H1 (cell line): Measurements from ENCODE around the gene PBX1. TPM values are rescaled to one million over a fixed set of nuclear protein-coding genes. Genes with fewer than 3 reads are reported as not detected.
"Not testable (repeated sequence)": the region's sequence is repeated elsewhere in the genome, so short reads cannot be mapped to it uniquely, and the experiment has no call there.

Experiments used
- CTCF ChIA-PET: fragments of 300-600 bp; sonication (Branson Sonifier 250); formaldehyde crosslinking; loops from one replicate; lab custom pipeline; 2021; ENCODE audit not compliant: partially characterized antibody; lab: Charles Lee
- POLR2A ChIA-PET: fragments of 300-600 bp; sonication (Branson Sonifier 250); formaldehyde crosslinking; loops from one replicate; lab custom pipeline; 2021; ENCODE audit warnings: inconsistent platforms; ENCODE audit not compliant: partially characterized antibody; lab: Charles Lee
- DNase-seq, 2 experiments: peaks; one replicate each; pipeline versions ENCODE4 v3.0.0 to v3.0.0-alpha.2; 2010 to 2022; ENCODE audit warnings: low spot score in 2 of 2, low read depth in 1 of 2, mixed read lengths in 1 of 2
- FAIRE-seq: peaks from 2 replicates; lab custom pipeline; 2011; peaks lifted over from hg19 to GRCh38; lab: Jason Lieb, UNC
- H2AFZ ChIP-seq: 2 replicates; pipeline ENCODE4 v1.8.1; 2012; ENCODE audit warnings: low read length, inconsistent platforms
- H2AK5ac ChIP-seq: 2 replicates; pipeline ENCODE4 v1.6.1; 2013; ENCODE audit warnings: low read depth, low read length
- H2BK120ac ChIP-seq: replicated peaks from 2 replicates; pipeline ENCODE3; 2013; ENCODE audit warnings: low read depth, low read length, inconsistent platforms
- H2BK12ac ChIP-seq: 2 replicates; pipeline ENCODE4 v1.6.1; 2013; ENCODE audit warnings: low read depth, low read length
- H2BK15ac ChIP-seq: 2 replicates; pipeline ENCODE4 v1.6.1; 2013; ENCODE audit warnings: low read length
- H2BK20ac ChIP-seq: 2 replicates; pipeline ENCODE4 v1.6.1; 2013; ENCODE audit warnings: low read length
- H2BK5ac ChIP-seq: 2 replicates; pipeline ENCODE4 v1.6.1; 2013; ENCODE audit warnings: low read depth, low read length
- H3K14ac ChIP-seq: 2 replicates; pipeline ENCODE4 v1.6.1; 2013; ENCODE audit warnings: inconsistent platforms; ENCODE audit not compliant: insufficient read length
- H3K18ac ChIP-seq: 2 replicates; pipeline ENCODE4 v1.6.1; 2013; ENCODE audit warnings: low read length; ENCODE audit errors: extremely low read depth
- H3K23ac ChIP-seq: 2 replicates; pipeline ENCODE4 v1.6.1; 2013; ENCODE audit warnings: inconsistent platforms; ENCODE audit not compliant: insufficient read length
- H3K23me2 ChIP-seq: 2 replicates; pipeline ENCODE4 v1.6.1; 2013; ENCODE audit warnings: low read depth, low read length
- H3K27ac ChIP-seq: 2 replicates; pipeline ENCODE4 v1.6.1; 2011; ENCODE audit warnings: low read depth, low read length, inconsistent platforms
- H3K27me3 ChIP-seq, 4 experiments: replicated peaks in 1 of 4; 1 replicate in 1 of 4; 2 replicates in 3 of 4; pipeline versions ENCODE4 v1.6.1 to v1.8.1; 2011 to 2013; ENCODE audit warnings: low read length in 3 of 4, mild to moderate bottlenecking in 3 of 4, inconsistent platforms in 2 of 4, mixed read lengths in 2 of 4, moderate library complexity in 1 of 4; ENCODE audit not compliant: control insufficient read depth in 3 of 4, insufficient read depth in 3 of 4; ENCODE audit errors: extremely low read depth in 1 of 4
- H3K36me3 ChIP-seq, 4 experiments: 2 replicates each; pipeline versions ENCODE4 v1.6.1 to v1.8.1; 2011 to 2013; ENCODE audit warnings: mild to moderate bottlenecking in 4 of 4, low read length in 3 of 4, moderate library complexity in 2 of 4, control low read depth in 1 of 4, inconsistent platforms in 1 of 4; ENCODE audit not compliant: insufficient read depth in 4 of 4, control insufficient read depth in 2 of 4
- H3K4ac ChIP-seq: replicated peaks from 2 replicates; pipeline ENCODE3; 2013; ENCODE audit warnings: low read length, low read depth, mixed read lengths, inconsistent platforms; ENCODE audit not compliant: insufficient read length
- H3K4me1 ChIP-seq, 4 experiments: replicated peaks in 1 of 4; 1 replicate in 1 of 4; 2 replicates in 3 of 4; pipeline versions ENCODE4 v1.6.1 to v1.8.1; 2011 to 2013; ENCODE audit warnings: low read length in 3 of 4, inconsistent platforms in 2 of 4, mixed read lengths in 1 of 4; ENCODE audit not compliant: insufficient read depth in 4 of 4, control insufficient read depth in 3 of 4
- H3K4me2 ChIP-seq, 2 experiments: 2 replicates each; pipeline versions ENCODE4 v1.6.1 to v1.8.1; 2011 to 2013; ENCODE audit warnings: low read depth in 2 of 2, low read length in 2 of 2, control low read depth in 1 of 2, inconsistent platforms in 1 of 2, mild to moderate bottlenecking in 1 of 2; ENCODE audit not compliant: insufficient read depth in 1 of 2
- H3K4me3 ChIP-seq, 4 experiments: fragments of 200-600, 300-600 bp in 1 of 4; sonication (generic), shearing (Covaris generic), sonication (Bioruptor Twin) in 1 of 4; 2 replicates each; pipeline versions ENCODE4 v1.5.1 to v1.8.1; 2011 to 2016; ENCODE audit warnings: low read length in 4 of 4, low read depth in 3 of 4, control low read depth in 2 of 4, inconsistent platforms in 2 of 4, mild to moderate bottlenecking in 2 of 4, mixed read lengths in 1 of 4, moderate library complexity in 1 of 4; ENCODE audit not compliant: insufficient read depth in 2 of 4; ENCODE audit errors: extremely low read depth in 1 of 4
- H3K56ac ChIP-seq: replicated peaks from 2 replicates; pipeline ENCODE3; 2013; ENCODE audit warnings: low read depth, mild to moderate bottlenecking, mixed read lengths, low read length, inconsistent platforms; ENCODE audit not compliant: insufficient read length
- H3K79me1 ChIP-seq: 2 replicates; pipeline ENCODE4 v1.6.1; 2013; ENCODE audit warnings: low read depth, low read length, control low read depth
- H3K79me2 ChIP-seq, 2 experiments: 2 replicates each; pipeline versions ENCODE4 v1.6.1 to v1.8.1; 2012 to 2013; ENCODE audit warnings: low read length in 2 of 2, mild to moderate bottlenecking in 2 of 2, inconsistent platforms in 1 of 2; ENCODE audit not compliant: insufficient read depth in 2 of 2, control insufficient read depth in 1 of 2
- H3K9ac ChIP-seq, 4 experiments: replicated peaks in 1 of 4; 1 replicate in 1 of 4; 2 replicates in 3 of 4; pipeline versions ENCODE4 v1.6.1 to v1.8.1; 2011 to 2013; ENCODE audit warnings: low read depth in 3 of 4, low read length in 3 of 4, control low read depth in 2 of 4, mild to moderate bottlenecking in 2 of 4, moderate library complexity in 2 of 4, inconsistent platforms in 1 of 4; ENCODE audit errors: extremely low read depth in 1 of 4
- H3K9me3 ChIP-seq, 2 experiments: 2 replicates each; pipeline versions ENCODE4 v1.6.1 to v1.8.1; 2012 to 2013; ENCODE audit warnings: mild to moderate bottlenecking in 2 of 2, moderate library complexity in 2 of 2, control low read depth in 1 of 2, inconsistent platforms in 1 of 2, low read depth in 1 of 2, low read length in 1 of 2, mixed read lengths in 1 of 2; ENCODE audit not compliant: insufficient read depth in 2 of 2
- H4K20me1 ChIP-seq, 2 experiments: replicated peaks in 1 of 2; 2 replicates each; pipeline versions ENCODE3 to v1.8.1; 2011 to 2013; ENCODE audit warnings: inconsistent platforms in 2 of 2, low read length in 2 of 2, mild to moderate bottlenecking in 1 of 2; ENCODE audit not compliant: insufficient read depth in 2 of 2, control insufficient read depth in 1 of 2
- H4K5ac ChIP-seq: 2 replicates; pipeline ENCODE4 v1.6.1; 2013; ENCODE audit warnings: low read length, low read depth, mixed read lengths, inconsistent platforms; ENCODE audit not compliant: insufficient read length
- H4K8ac ChIP-seq: 2 replicates; pipeline ENCODE4 v1.8.0; 2013; ENCODE audit warnings: mild to moderate bottlenecking, moderate library complexity, low read length, inconsistent platforms; ENCODE audit not compliant: insufficient read depth; ENCODE audit errors: extremely low read depth
- H4K91ac ChIP-seq: replicated peaks from 2 replicates; pipeline ENCODE3; 2013; ENCODE audit warnings: low read length, mixed read lengths, inconsistent platforms; ENCODE audit not compliant: insufficient read length
- WGBS, 2 experiments: shearing (Covaris generic) in 1 of 2; methylation state at CpG; one replicate each; pipeline versions ENCODE4 v1.1.6 to v1.1.7; 2013 to 2015; ENCODE audit warnings: low lambda C conversion rate in 2 of 2, mixed read lengths in 2 of 2, inconsistent platforms in 1 of 2, low coverage in 1 of 2, missing lambda C conversion rate in 1 of 2; ENCODE audit not compliant: insufficient replicate concordance in 2 of 2, insufficient coverage in 1 of 2, insufficient read length in 1 of 2; ENCODE audit errors: extremely low coverage in 1 of 2, missing lambda C conversion rate in 1 of 2; 5-methylcytosine and 5-hydroxymethylcytosine counted together
- polyA plus RNA-seq, 7 experiments: library from polyadenylated mRNA; depleted of rRNA in 3 of 7; stranded (reverse) in 5 of 7; unstranded in 2 of 7; fragments of >200 nt in 5 of 7; fragments of 200-250 nt in 2 of 7; gene quantifications; 1 replicate in 5 of 7; 2 replicates in 1 of 7; 4 replicates in 1 of 7; pipeline versions ENCODE4 v1.2.1 to v1.2.3, GENCODE V29; 2011 to 2013; ENCODE audit warnings: missing spikeins in 2 of 7, mixed read lengths in 2 of 7
- total RNA-seq: library from RNA; stranded (reverse); fragmentation: NEBNext Ultra II Directional; extraction: Animal tissue kit (Norgen Biotek cat#: 25700); gene quantifications from 2 replicates; pipeline ENCODE4 v1.2.1, GENCODE V29; 2021

Gene PBX1
- total and polyA plus RNA-seq, 2 of the 8 experiments (the other 6 are each of a cell fraction or from before 2014, with no cell fraction given) = 87.4 to 124 TPM

DNA sequence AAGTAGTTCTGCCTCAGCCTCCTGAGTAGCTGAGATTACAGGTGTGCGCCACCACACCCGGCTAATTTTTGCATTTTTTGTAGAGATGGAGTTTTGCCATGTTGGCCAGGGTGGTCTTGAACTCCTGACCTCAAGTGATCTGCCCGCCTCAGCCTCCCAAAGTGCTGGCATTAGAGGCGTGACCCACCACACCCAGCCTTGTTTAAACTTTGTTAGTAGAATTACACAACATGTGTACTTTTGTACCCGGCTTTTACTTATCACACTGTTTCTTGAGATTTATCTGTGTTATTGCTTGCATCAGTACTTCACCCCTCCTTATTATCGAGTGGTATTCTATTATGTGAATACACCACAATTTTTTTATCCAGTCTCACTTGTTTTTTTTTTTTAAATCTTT is 94.0 kb downstream of the PBX1 start:
- H2BK20ac ChIP-seq, H3K4ac ChIP-seq, H3K9ac ChIP-seq, H2BK5ac ChIP-seq, H4K8ac ChIP-seq, H4K91ac ChIP-seq, H3K27ac ChIP-seq, H4K5ac ChIP-seq, H3K18ac ChIP-seq, H3K4me2 ChIP-seq, H2AFZ ChIP-seq, FAIRE-seq, H2BK12ac ChIP-seq, H3K27me3 ChIP-seq, H2AK5ac ChIP-seq, DNase-seq, H3K79me1 ChIP-seq, H3K9me3 ChIP-seq, H3K4me3 ChIP-seq, H3K14ac ChIP-seq, POLR2A ChIA-PET, H2BK15ac ChIP-seq, H3K23ac ChIP-seq, H3K56ac ChIP-seq, H3K23me2 ChIP-seq, H2BK120ac ChIP-seq, H3K36me3 ChIP-seq: not testable (repeated sequence)
- 90% methylated on average over 6 of the region's 6 CpGs; no CpG with 5 or more reads in 1 of the 2 experiments for WGBS, 2 experiments
- H3K4me1 ChIP-seq = peaks cover 5 to 23% (median 21%) of the 10 kb centered on the region in 4 experiments
- CTCF ChIA-PET = interaction anchor here (1.5 to 2.6 kb wide), 2 partner anchors 28 to 51 kb away, joined by 4 to 11 read pairs; no protein-coding TSS in a partner anchor
- H4K20me1 ChIP-seq = peaks cover 8 to 15% of the 10 kb centered on the region in 2 experiments
- H3K79me2 ChIP-seq = peaks cover 9 to 97% of the 10 kb centered on the region in 2 experiments
